HG02970 (cell line): Measurements from ENCODE around the gene CCSER2.
"Not testable (repeated sequence)": the region's sequence is repeated elsewhere in the genome, so short reads cannot be mapped to it uniquely, and the experiment has no call there.

ENCODE experiments used
- ATAC-seq: cut with Tn5 transposase; IDR thresholded peaks from one replicate; pipeline ENCODE4 v1.9.1; 2021; ENCODE audit warnings: mild to moderate bottlenecking, moderate library complexity, moderate number of reproducible peaks; ENCODE audit not compliant: unreplicated experiment, low FRiP score

CCSER2 gene

GRCh38 chr10:84342584-84342983 is 14.2 kb downstream of the CCSER2 start:
- ATAC-seq = no peak

GRCh38 chr10:84343831-84344230 is 15.4 kb downstream of the CCSER2 start:
- ATAC-seq = no peak

- no peak for ATAC-seq
These were observed 16.1 kb downstream of the CCSER2 start for GRCh38 chr10:84344526-84344925.

GRCh38 chr10:84347575-84348002 is 19.2 kb downstream of the CCSER2 start:
- ATAC-seq = not testable (repeated sequence)

GRCh38 chr10:84348447-84348846 is 20.1 kb downstream of the CCSER2 start:
- ATAC-seq = no peak

GRCh38 chr10:84348860-84349259 is 20.5 kb downstream of the CCSER2 start:
- no peak for ATAC-seq

DNA sequence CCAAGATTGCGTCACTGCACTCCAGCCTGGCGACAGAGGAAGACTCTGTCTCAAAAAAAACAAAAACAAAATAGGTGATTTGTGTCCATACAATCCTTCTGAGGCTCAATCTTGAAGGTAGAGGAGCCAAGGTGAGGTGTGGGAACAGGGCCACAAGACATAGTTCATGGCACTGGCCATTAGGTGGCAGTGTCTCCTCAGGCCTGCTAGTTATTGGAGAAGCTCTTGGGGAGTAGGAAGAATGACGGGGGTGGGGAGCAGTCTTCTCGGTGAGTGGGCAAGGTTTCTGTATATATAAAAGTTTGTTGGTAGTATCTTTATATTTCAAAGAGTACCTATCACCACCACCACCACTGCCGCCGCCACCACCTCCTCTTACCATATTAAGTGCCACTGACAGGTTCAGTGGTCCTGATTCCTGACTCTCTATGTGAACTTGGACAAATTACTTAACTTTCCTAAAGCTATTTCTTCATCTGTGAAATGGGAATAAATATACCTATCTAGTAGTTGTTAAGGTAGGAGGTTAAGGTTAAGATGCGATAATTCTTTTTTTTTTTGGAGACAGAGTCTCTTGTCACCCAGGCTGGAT is 24.0 kb downstream of the CCSER2 start:
- peak; percentile 95 for ATAC-seq

- no peak for ATAC-seq
These were observed 24.8 kb downstream of the CCSER2 start for GRCh38 chr10:84353052-84353803.

- ATAC-seq = no peak
These were observed 26.2 kb downstream of the CCSER2 start for GRCh38 chr10:84354623-84355022.

DNA sequence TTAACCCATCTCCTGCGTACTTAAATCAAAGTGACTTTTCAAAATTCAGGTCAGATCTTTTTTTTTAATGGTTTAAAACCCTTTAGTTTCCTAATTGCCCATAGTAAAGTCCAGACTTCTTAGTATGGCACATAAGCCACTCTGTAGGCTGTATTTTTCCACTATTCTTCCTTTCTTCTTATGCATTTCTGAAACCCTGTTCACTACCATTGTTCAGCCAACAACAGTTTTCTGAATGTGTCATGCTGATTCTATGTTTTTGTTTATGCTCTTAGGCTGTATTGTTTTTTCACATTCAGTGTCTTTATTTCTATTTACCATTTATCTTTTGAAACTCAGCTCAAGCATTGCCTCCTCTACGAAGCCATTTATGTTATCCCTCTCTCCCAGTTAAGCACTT is 26.7 kb downstream of the CCSER2 start:
- no peak for ATAC-seq

DNA sequence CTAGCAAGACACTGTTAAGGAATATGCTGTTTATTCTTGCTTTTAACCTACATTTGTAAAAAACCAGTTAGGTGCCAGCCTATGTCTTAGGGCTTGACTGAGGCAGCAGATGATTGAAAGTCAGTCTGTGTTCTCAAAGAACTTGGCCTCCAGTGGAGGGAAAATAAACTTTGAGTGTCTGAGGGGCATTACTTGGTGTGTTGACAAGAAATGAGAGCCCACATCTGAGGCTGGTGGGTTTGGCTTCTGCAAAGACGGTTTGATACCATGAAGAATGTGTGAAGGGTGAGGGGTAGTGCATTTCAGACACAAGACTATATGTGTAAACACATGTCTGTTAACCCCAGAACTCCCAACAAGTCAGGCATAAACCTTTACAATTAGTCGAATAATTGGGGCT is 28.5 kb downstream of the CCSER2 start:
- no peak for ATAC-seq

DNA sequence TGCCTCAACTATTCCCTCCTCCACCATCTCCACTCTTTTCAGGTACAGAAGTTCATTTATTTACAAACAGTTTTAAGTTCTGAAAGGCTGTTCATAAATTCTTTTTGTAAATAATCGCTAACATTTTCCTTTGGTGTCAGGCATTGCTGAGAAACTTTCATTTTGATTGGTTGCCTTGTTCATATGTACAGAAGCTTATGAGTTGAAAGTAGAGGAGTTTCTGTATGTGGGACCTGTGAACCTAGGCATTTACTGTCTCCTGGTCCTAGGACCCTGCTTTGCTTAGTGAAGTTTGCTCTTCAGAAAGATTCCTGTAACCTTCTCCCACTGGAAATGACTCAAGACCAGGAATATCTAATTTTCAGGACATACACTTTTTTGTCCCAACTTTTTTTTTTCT is 30.4 kb downstream of the CCSER2 start:
- ATAC-seq = no peak

DNA sequence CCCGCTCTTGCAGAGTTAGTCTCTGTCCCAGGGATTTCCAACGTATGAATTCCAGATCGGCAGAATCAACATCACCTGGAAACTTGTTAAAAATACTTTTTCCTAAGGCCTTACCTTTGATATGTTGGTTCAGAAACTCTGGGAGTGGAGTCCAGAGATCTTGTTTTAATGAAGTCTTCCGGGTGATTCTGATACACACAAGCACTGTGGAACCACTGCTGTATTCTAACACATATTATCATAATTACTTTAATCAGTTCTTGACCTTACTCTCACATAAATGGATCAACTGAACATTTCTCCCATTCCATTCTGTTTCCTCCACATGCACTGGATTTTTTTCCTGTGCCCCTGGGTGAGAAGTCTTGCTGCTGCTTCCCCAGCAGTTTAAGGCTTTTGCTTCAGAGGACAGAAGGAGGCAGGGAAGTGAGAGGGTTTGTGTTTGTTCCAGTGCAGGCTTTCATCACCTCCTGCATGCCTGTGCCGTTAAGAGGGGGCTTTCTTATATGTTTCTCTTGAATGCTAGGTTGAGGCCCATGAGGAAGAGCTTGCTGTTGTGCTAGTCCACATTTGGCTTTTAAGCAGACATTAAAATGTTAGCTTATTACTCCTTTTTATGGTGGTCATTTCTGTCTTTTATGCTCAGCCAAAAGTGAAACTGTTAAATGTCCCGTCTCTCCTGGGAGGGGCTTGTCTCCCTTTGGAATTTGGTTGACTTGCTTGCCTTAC is 32.4 kb downstream of the CCSER2 start:
- no peak for ATAC-seq

DNA sequence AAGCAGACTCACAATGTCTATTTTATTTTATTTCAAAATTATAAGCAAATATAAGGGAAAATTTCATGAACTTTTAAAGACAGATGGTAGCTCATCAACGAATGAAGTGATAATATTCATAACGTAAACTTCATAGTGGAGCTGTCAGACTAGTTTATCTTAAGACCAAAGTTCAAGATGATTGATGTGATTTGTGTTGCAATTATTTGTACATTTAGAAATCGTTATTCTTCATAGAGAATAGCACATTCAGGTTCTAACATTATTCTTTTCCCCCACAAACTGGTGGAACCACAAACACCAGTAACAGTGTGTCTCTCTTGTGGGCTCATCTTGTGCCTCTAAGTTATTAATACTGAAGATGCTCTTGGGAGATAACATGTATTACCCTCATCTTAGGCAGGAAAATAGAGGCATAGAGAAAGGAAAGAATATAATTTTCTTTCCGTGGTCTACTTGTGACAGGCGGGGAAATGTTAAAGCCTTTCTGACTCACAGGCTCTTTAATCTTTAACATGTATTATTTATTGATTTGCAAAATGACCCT is 37.0 kb downstream of the CCSER2 start:
- ATAC-seq = no peak

DNA sequence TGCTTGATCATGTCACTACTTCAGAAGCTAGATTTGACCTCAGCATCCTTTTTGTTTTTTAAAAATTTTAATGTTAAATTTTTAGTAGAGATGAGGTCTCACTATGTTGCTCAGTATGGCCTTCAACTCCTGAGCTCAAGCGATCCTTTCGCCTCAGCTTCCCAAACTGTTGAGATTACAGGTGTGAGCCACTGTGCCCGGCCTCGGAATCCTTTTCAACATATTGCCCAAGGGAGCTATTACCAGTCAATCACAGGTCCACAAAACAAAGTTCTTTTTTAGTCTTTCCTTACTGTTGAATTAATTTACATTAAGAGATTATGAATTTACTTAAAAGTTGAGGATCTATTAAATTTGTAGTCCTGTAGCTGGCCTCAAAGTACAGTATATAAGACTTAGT is 37.7 kb downstream of the CCSER2 start:
- no peak for ATAC-seq

GRCh38 chr10:84367256-84367655 is 38.9 kb downstream of the CCSER2 start:
- no peak for ATAC-seq

GRCh38 chr10:84368828-84369227 is 40.4 kb downstream of the CCSER2 start:
- no peak for ATAC-seq

- ATAC-seq = no peak
These were observed 41.9 kb downstream of the CCSER2 start for GRCh38 chr10:84370283-84370682.

- no peak for ATAC-seq
These were observed 43.6 kb downstream of the CCSER2 start for GRCh38 chr10:84371944-84372343.

GRCh38 chr10:84373000-84373399 is 44.6 kb downstream of the CCSER2 start:
- ATAC-seq = no peak

DNA sequence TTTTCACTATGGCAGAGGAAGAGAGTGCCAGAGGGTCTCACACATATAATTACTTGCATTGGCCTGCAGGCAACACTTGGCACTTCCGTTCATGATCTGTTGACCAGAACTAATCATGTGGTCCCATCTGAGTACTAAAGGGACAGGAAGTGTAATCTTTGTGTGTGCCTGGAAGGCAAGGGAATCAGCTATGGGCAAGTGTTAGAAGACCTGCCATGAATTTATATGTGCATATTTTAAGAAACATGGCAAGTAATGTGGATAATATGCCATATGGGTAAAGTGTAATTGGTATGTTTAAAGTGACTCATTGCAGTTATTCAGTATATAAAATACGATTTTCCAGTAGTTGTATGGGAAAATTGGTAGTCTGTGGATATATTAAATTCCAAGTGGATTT is 46.1 kb downstream of the CCSER2 start:
- no peak for ATAC-seq
